GM18861 (cell line): ENCODE results near the gene POLE.

Experiments used
- ATAC-seq: cut with Tn5 transposase; IDR thresholded peaks from one replicate; pipeline ENCODE4 v1.9.1; 2021; ENCODE audit not compliant: unreplicated experiment

The POLE gene

GRCh38 chr12:132677492-132677891 lies 9.7 kb downstream of the POLE start:
- no peak for ATAC-seq

- ATAC-seq, result no peak
Measured at GRCh38 chr12:132675757-132676432, 11.2 kb downstream of the POLE start.

GRCh38 chr12:132674561-132674960 lies 12.6 kb downstream of the POLE start:
- no peak for ATAC-seq

- ATAC-seq, result no peak
Measured at GRCh38 chr12:132673288-132674179, 13.6 kb downstream of the POLE start.

- no peak for ATAC-seq
Measured at GRCh38 chr12:132672678-132673077, 14.5 kb downstream of the POLE start.

GRCh38 chr12:132672116-132672515 lies 15.0 kb downstream of the POLE start:
- ATAC-seq, result no peak

- ATAC-seq, result no peak
Measured at GRCh38 chr12:132669166-132669879, 17.8 kb downstream of the POLE start.

- ATAC-seq, result no peak
Measured at GRCh38 chr12:132668191-132669088, 18.7 kb downstream of the POLE start.

- no peak for ATAC-seq
Measured at GRCh38 chr12:132665794-132666193, 21.3 kb downstream of the POLE start.

GRCh38 chr12:132665149-132665491 lies 22.0 kb downstream of the POLE start:
- no peak for ATAC-seq

GRCh38 chr12:132664206-132665148 lies 22.7 kb downstream of the POLE start:
- no peak for ATAC-seq

GRCh38 chr12:132662901-132663755 lies 24.0 kb downstream of the POLE start:
- ATAC-seq, result no peak

- ATAC-seq, result no peak
Measured at GRCh38 chr12:132661972-132662371, 25.2 kb downstream of the POLE start.

- no peak for ATAC-seq
Measured at GRCh38 chr12:132660996-132661395, 26.1 kb downstream of the POLE start.

- ATAC-seq, result no peak
Measured at GRCh38 chr12:132660052-132660451, 27.1 kb downstream of the POLE start.

GRCh38 chr12:132659146-132659545 lies 28.0 kb downstream of the POLE start:
- ATAC-seq, result no peak

GRCh38 chr12:132658149-132658894 lies 28.8 kb downstream of the POLE start:
- no peak for ATAC-seq
